Activated CD8-positive, alpha-beta memory T cell treated with anti-CD3 and anti-CD28 coated beads, Interleukin-2, amount 50 U/mL, for 24 hours (primary cell): ENCODE results near the gene ARHGEF37.
A peak's percentile ranks its signal among the peaks of the same experiment; 100 is the strongest.
"Not testable (repeated sequence)": the region's sequence is repeated elsewhere in the genome, so short reads cannot be mapped to it uniquely, and the experiment has no call there.

Experiments
- DNase-seq: peaks from one replicate; pipeline ENCODE4 v3.0.0-alpha.2; 2020; ENCODE audit errors: extremely low read depth

The ARHGEF37 gene, protein sequence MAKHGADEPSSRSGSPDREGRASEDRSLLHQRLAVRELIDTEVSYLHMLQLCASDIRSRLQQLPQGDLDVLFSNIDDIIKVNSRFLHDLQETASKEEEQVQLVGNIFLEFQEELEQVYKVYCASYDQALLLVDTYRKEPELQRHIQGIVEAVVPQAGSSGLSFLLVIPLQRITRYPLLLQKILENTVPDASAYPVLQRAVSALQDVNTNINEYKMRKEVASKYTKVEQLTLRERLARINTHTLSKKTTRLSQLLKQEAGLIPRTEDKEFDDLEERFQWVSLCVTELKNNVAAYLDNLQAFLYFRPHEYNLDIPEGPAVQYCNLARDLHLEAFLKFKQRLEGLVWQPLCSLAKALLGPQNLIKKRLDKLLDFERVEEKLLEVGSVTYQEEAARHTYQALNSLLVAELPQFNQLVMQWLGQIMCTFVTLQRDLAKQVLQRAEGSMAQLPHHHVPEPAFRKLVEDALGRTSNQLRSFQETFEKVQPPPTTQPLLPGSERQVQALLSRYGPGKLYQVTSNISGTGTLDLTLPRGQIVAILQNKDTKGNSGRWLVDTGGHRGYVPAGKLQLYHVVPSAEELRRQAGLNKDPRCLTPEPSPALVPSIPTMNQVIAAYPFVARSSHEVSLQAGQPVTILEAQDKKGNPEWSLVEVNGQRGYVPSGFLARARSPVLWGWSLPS

GRCh38 chr5:149581192-149581861, at the start of gene ARHGEF37:
Gene ARHGEF37 (plus strand): TSS chr5:149581498. CDS start chr5:149597770, 16,272 bp downstream.
- DNase-seq: no peak

GRCh38 chr5:149532413-149532812, 48.9 kb upstream of the ARHGEF37 start:
- no peak for DNase-seq

DNA sequence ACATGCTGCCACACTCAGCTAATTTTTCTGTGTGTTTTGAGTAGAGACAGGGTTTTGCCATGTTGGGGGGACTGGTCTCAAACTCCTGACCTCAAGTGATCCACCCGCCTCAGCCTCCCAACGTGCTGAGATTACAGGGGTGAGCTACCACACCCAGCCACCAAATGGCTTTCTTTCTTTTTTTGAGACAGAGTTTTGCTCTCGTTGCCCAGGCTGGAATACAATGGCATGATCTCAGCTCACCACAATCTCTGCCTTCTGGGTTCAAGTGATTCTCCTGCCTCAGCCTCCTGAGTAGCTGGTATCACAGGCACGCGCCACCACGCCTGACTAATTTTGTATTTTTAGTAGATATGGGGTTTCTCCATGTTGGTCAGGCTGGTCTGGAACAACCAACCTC, 45.5 kb upstream of the ARHGEF37 start:
- not testable (repeated sequence) for DNase-seq

- DNase-seq: no peak
Measured at GRCh38 chr5:149537374-149537975, 43.8 kb upstream of the ARHGEF37 start.

DNA sequence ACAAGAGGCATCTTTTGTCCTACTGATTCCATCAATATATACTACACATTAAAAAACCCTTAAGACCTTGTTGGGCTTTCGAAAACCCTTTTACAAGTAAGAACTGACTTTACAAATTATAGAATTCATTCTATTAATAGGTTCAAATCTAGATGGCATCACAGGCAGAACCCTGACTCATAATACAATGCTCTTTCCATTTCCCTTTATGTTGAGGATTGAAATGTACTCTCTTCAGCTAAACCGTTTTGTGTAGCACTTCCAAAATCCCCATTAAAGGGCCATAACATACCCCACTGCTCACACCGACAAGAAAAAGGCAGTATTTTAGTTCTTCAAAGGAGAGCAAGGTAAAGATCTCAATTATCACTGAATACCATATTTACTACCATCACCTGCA, 41.2 kb upstream of the ARHGEF37 start:
- DNase-seq: no peak

- no peak for DNase-seq
Measured at GRCh38 chr5:149541893-149542292, 39.4 kb upstream of the ARHGEF37 start.

DNA sequence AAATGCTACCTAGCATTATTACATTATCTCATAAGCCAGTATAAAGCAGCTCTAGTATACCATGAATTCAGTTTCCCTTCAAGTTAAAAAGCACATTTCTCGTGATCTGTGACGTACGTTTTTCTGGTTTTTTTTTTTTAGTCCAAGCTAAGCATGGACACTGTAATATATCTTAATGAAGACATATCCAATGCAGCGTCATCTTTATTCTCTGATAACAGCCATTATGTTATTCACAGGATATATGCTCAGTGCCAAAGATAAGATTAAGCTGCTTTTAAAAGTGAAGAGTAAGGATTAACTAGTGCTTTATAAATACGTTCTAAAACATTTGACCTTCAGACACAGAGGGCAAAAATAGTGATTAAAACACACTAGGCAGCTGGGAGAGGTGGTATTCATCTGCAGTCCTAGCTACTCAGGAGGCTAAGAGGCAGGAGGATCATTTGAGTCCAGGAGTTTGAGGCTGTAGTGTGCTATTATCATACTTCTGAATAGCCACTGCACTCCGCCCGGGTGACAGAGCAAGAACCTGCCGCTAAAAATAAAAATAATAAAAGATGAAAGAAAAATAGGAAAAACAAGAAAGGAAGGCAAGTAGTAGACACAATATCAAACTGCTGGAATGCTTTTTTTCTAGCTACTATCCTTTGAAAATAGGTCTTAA, 37.8 kb upstream of the ARHGEF37 start:
- no peak for DNase-seq

- no peak for DNase-seq
Measured at GRCh38 chr5:149544028-149544420, 37.3 kb upstream of the ARHGEF37 start.

DNA sequence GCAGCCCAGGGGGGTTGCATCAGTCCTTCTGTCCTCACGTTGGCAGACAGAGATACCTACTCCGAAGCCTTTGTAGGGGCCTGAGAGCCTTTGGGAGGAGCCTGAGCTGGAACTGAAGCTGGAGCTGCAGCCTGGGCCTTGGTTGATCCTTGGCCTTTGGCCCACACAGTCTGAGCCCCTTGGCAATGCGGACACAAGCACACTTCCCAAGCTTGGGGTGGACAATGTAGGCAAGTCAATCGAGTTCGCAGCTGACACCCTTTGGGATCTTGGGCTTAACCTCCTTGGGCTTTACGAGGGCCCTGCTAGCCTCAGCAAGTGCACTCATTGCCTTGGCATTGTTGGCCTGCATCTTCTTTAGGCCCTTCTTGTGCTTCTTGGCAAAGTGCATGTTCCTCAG, 36.0 kb upstream of the ARHGEF37 start:
- no peak for DNase-seq

DNA sequence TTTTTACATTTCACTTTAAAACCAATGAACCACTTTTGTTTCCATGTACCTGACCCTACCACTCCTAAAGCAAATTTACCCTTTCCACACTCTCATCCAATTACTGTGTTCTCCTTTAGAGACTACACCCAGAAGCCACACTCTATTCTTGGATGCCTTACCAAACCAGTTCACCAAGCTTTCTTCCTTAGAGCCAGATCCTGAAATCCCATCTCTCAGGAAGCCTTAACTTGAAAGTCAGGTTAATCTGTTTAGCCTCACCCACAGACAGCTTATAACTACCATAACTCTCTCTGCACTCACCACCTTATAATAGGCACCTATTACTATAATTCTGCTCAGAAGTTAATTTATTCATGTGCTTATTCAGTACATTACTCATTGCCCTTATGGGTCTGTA, 34.3 kb upstream of the ARHGEF37 start:
- no peak for DNase-seq

GRCh38 chr5:149549461-149550267, 31.6 kb upstream of the ARHGEF37 start:
- DNase-seq: no peak

DNA sequence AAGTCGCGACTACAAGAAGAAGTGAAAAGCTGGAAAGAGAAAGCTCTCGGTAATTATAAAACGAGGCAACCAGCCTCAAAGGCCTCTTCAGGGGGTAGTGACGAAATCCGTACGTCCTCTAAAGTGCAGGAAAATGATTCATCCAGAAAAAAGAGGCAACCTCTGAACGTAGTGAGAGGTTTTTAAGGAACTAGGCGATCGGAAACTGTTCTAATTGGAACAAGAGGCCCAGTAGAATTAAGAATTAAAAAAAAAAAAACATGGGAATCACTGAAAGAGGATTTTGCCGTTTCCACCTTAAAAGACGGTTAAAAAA, 31.1 kb upstream of the ARHGEF37 start:
- DNase-seq: no peak

GRCh38 chr5:149550594-149551226, 30.6 kb upstream of the ARHGEF37 start:
- no peak for DNase-seq

GRCh38 chr5:149551227-149552037, 29.9 kb upstream of the ARHGEF37 start, which contains the start of gene CSNK1A1:
Gene CSNK1A1 (minus strand): TSS chr5:149551439. CDS start chr5:149550964, 475 bp downstream.
- DNase-seq: peak; percentile 96

DNA sequence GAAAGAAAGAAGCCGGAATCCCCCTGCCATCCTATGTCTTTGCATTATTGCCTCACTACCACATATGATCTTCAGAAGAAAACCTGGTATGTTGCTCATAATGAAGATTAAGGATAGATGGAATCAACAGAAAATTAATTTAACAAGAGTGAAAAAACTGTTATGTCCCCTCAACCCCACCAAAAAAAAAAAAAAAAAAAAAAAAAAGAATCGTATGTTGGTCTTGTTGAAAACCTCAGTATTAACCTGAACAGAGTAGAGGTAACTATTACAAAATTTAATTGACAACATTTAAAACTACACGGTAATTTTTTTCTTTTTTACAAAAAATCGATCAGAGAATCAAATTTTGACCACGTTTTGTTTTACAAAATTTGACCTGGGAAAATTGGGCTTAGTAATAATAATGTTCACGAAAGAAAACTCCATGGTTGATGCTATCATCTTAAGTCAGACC, 29.2 kb upstream of the ARHGEF37 start:
- DNase-seq: no peak

GRCh38 chr5:149552553-149553160, 28.6 kb upstream of the ARHGEF37 start:
- no peak for DNase-seq

DNA sequence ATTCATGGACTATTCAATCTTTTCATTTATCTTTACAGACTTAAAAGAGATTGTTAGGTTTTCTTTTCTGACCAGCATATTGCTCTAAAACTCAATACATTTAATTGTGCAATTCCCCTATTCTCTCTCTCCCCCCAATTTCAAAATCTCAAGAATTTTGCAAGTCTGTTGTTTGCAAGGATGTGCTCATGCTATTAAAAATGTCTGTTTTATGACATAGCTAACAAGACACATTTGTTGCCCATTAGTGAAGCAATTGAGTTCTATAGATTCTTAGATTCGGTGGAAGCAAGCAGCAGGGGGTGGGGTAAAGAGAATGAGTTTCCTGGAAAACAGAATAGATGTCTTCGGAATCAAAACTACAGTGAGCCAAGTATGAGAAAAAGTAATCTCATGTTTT, 21.6 kb upstream of the ARHGEF37 start:
- no peak for DNase-seq

DNA sequence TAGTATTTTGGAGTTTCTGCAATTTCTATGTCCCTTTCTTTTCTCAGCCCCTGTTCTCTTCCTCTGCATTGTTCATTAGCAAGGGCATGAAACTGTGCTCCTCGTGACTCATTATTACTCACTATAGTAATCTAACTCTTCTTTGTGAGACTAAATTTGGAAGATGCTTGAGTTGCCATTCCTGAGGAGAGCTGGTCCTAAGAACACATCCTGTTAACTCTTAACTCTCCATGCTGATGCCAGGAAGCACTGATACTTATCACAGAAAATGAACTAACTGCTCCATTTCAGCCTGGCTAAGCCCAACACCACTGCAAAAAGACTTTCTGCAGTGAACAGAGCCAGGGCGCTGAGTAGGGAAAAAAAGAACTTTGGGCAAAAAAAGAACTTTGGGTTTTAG, 19.4 kb upstream of the ARHGEF37 start:
- DNase-seq: no peak

- DNase-seq: no peak
Measured at GRCh38 chr5:149563466-149563865, 17.8 kb upstream of the ARHGEF37 start.
